GM19328 (cell line): ENCODE data around the gene TECPR2.
"Not testable (repeated sequence)": the region's sequence is repeated elsewhere in the genome, so short reads cannot be mapped to it uniquely, and the experiment has no call there.

Source experiments
- ATAC-seq: cut with Tn5 transposase; IDR thresholded peaks from one replicate; pipeline ENCODE4 v1.9.1; 2021; ENCODE audit warnings: mild to moderate bottlenecking, moderate library complexity; ENCODE audit not compliant: unreplicated experiment

The TECPR2 gene

GRCh38 chr14:102544747-102545460 lies 182.2 kb downstream of the TECPR2 start:
- ATAC-seq: no peak

- ATAC-seq: no peak
These were observed 182.9 kb downstream of the TECPR2 start for GRCh38 chr14:102545461-102546265.

GRCh38 chr14:102548616-102549240 lies 186.0 kb downstream of the TECPR2 start:
- no peak for ATAC-seq

- not testable (repeated sequence) for ATAC-seq
These were observed 188.2 kb downstream of the TECPR2 start for GRCh38 chr14:102550927-102551401.
